CD8-positive, alpha-beta memory T cell (primary cell): Measurements from ENCODE around the gene PDCD1. TPM values are rescaled to one million over a fixed set of nuclear protein-coding genes. Genes with fewer than 3 reads are reported as not detected.

Source experiments
- CTCF ChIA-PET: fragments of 350-600 bp; sonication (Branson Sonifier 250); formaldehyde crosslinking; loops from one replicate; lab custom pipeline; 2021; ENCODE audit warnings: antibody characterized with exemption; lab: Charles Lee
- POLR2A ChIA-PET: fragments of 350-600 bp; sonication (Branson Sonifier 250); formaldehyde crosslinking; loops from one replicate; lab custom pipeline; 2021; ENCODE audit warnings: antibody characterized with exemption; lab: Charles Lee
- DNase-seq, 5 donors: peaks; one replicate each; pipeline versions ENCODE4 v3.0.0 to v3.0.0-alpha.2; 2020 to 2022; ENCODE audit warnings: mixed read lengths in 1 of 5
- H3K27ac ChIP-seq: one replicate; pipeline ENCODE4 v1.7.0; 2013; ENCODE audit warnings: low read depth, mild to moderate bottlenecking, low read length, moderate library complexity
- H3K27me3 ChIP-seq: 2 replicates; pipeline ENCODE4 v1.7.0; 2013; ENCODE audit warnings: low read length, mild to moderate bottlenecking; ENCODE audit not compliant: insufficient read depth, poor library complexity, severe bottlenecking
- H3K36me3 ChIP-seq: 2 replicates; pipeline ENCODE4 v1.7.0; 2013; ENCODE audit warnings: mild to moderate bottlenecking, low read length, moderate library complexity; ENCODE audit not compliant: insufficient read depth
- H3K4me1 ChIP-seq: 2 replicates; pipeline ENCODE4 v1.7.0; 2013; ENCODE audit warnings: mild to moderate bottlenecking, low read length, moderate library complexity; ENCODE audit not compliant: insufficient read depth
- H3K4me3 ChIP-seq: 2 replicates; pipeline ENCODE4 v1.7.0; 2013; ENCODE audit warnings: mild to moderate bottlenecking, low read length
- H3K9me3 ChIP-seq: 2 replicates; pipeline ENCODE4 v1.7.0; 2013; ENCODE audit warnings: mild to moderate bottlenecking, low read length
- H3K27ac Mint-ChIP-seq, 8 donors: one replicate each; pipeline ENCODE4 v1.8.0; 2020 to 2021; ENCODE audit warnings: mixed read lengths in 8 of 8, mild to moderate bottlenecking in 6 of 8, inconsistent platforms in 3 of 8, moderate library complexity in 3 of 8
- H3K27me3 Mint-ChIP-seq, 2 donors: one replicate each; pipeline ENCODE4 v1.8.0; 2020 to 2021; ENCODE audit warnings: mixed read lengths in 2 of 2, mild to moderate bottlenecking in 1 of 2, moderate library complexity in 1 of 2
- H3K36me3 Mint-ChIP-seq, 3 donors: one replicate each; pipeline ENCODE4 v1.8.0; 2020 to 2021; ENCODE audit warnings: mixed read lengths in 3 of 3, inconsistent platforms in 1 of 3, mild to moderate bottlenecking in 1 of 3
- H3K4me1 Mint-ChIP-seq, 3 donors: one replicate each; pipeline ENCODE4 v1.8.0; 2020 to 2021; ENCODE audit warnings: mixed read lengths in 3 of 3, inconsistent platforms in 1 of 3, mild to moderate bottlenecking in 1 of 3
- H3K4me3 Mint-ChIP-seq, 7 donors: one replicate each; pipeline ENCODE4 v1.8.0; 2020 to 2021; ENCODE audit warnings: mixed read lengths in 7 of 7, mild to moderate bottlenecking in 6 of 7, moderate library complexity in 4 of 7, inconsistent platforms in 2 of 7
- H3K9me3 Mint-ChIP-seq, 5 donors: one replicate each; pipeline ENCODE4 v1.8.0; 2020 to 2022; ENCODE audit warnings: mixed read lengths in 5 of 5, mild to moderate bottlenecking in 3 of 5, moderate library complexity in 2 of 5, inconsistent platforms in 1 of 5
- polyA plus RNA-seq: library from polyadenylated mRNA; unstranded; fragments of 300-500 nt; fragmentation: Illumina TruSeq; gene quantifications from one replicate; pipeline ENCODE4 v1.2.3, GENCODE V29; 2021
- total RNA-seq, 2 experiments: library from RNA; stranded (reverse); gene quantifications; one replicate each; pipeline ENCODE4 v1.2.3, GENCODE V29; 2021

PDCD1 gene
- total and polyA plus RNA-seq, 3 experiments from 2014 or later = 34.3 to 41.8 (median 39.3) TPM

- peak overlapping the region; percentile 86 to 100 (median 96) for H3K27ac Mint-ChIP-seq
Observed at GRCh38 chr2:241868661-241869081, 10.0 kb upstream of the PDCD1 start.

GRCh38 chr2:241867776-241868420 is 9.2 kb upstream of the PDCD1 start:
- Mint-ChIP-seq H3K27ac (peak overlapping the region; percentile 86 to 100 (median 96)), H3K4me3 (peak overlapping the region; percentile 65 to 87 (median 78)), H3K36me3 (peaks cover 0 to 4% (median 0%) of the 10 kb centered on the region in 3 donors), H3K9me3 (peaks cover 0 to 2% (median 0%) of the 10 kb centered on the region in 5 donors), H3K4me1 (peaks cover 66 to 89% (median 69%) of the 10 kb centered on the region in 3 donors), H3K27me3 (peaks cover 0 to 7% of the 10 kb centered on the region in 2 donors)
- peak overlapping the region; percentile 74 for H3K27ac ChIP-seq
- H3K4me3 ChIP-seq = peak overlapping the region; percentile 40
- CTCF ChIA-PET = interaction anchor here (0.8 to 3.7 kb wide), 8 partner anchors 10 to 143 kb away, joined by 3 to 35 read pairs (median 6); partner anchors contain the start of genes D2HGDH and PDCD1
- no peaks in the 10 kb centered on the region for H3K9me3 ChIP-seq
- no peaks in the 10 kb centered on the region for H3K27me3 ChIP-seq
- POLR2A ChIA-PET = interaction anchor here (0.6 to 2.6 kb wide), 7 partner anchors 9 to 180 kb away, joined by 3 to 30 read pairs (median 14); partner anchors contain the start of genes ING5 and PDCD1
- peak; percentile 64 to 87 (median 69) for DNase-seq
- peaks cover 94% of the 10 kb centered on the region for H3K4me1 ChIP-seq
- no peaks in the 10 kb centered on the region for H3K36me3 ChIP-seq

More at GRCh38 chr2:241868661-241869081, 10.0 kb upstream of the PDCD1 start:
- no peaks in the 10 kb centered on the region for H3K27me3 ChIP-seq
- peak overlapping the region; percentile 40 for H3K4me3 ChIP-seq
- Mint-ChIP-seq H3K36me3 (peaks cover 0 to 4% (median 0%) of the 10 kb centered on the region in 3 donors), H3K9me3 (peaks cover 0 to 2% (median 0%) of the 10 kb centered on the region in 5 donors), H3K4me1 (peaks cover 61 to 84% (median 61%) of the 10 kb centered on the region in 3 donors), H3K4me3 (peak overlapping the region; percentile 65 to 87 (median 78)), H3K27me3 (peaks cover 0 to 7% of the 10 kb centered on the region in 2 donors)
- H3K4me1 ChIP-seq = peaks cover 87% of the 10 kb centered on the region
- DNase-seq = peak in 4 of 5 donors; percentile 33 to 74 (median 58)
- POLR2A ChIA-PET = interaction anchor here (0.9 to 2.6 kb wide), 7 partner anchors 9 to 181 kb away, joined by 3 to 30 read pairs (median 14); partner anchors contain the start of genes ING5 and PDCD1
- H3K27ac ChIP-seq = peak overlapping the region; percentile 74
- no peaks in the 10 kb centered on the region for H3K36me3 ChIP-seq
- CTCF ChIA-PET = interaction anchor here (0.8 to 3.7 kb wide), 8 partner anchors 10 to 134 kb away, joined by 3 to 35 read pairs (median 6); partner anchors contain the start of genes D2HGDH and PDCD1
- no peaks in the 10 kb centered on the region for H3K9me3 ChIP-seq

- CTCF ChIA-PET = interaction anchor here (0.8 to 3.7 kb wide), 6 partner anchors 9 to 142 kb away, joined by 3 to 35 read pairs (median 10); partner anchors contain the start of genes D2HGDH and PDCD1
- H3K4me3 Mint-ChIP-seq = peak overlapping the region; percentile 65 to 87 (median 78)
- H3K9me3 Mint-ChIP-seq = peaks cover 0 to 2% (median 0%) of the 10 kb centered on the region in 5 donors
- Histone ChIP-seq H3K9me3 (no peaks in the 10 kb centered on the region), H3K36me3 (no peaks in the 10 kb centered on the region), H3K4me3 (peak overlapping the region; percentile 40), H3K27ac (peak overlapping the region; percentile 74), H3K4me1 (peaks cover 93% of the 10 kb centered on the region), H3K27me3 (no peaks in the 10 kb centered on the region)
- H3K36me3 Mint-ChIP-seq = peaks cover 0 to 4% (median 0%) of the 10 kb centered on the region in 3 donors
- H3K27ac Mint-ChIP-seq = peak overlapping the region; percentile 86 to 100 (median 96)
- peaks cover 0 to 7% of the 10 kb centered on the region in 2 donors for H3K27me3 Mint-ChIP-seq
- no peak for DNase-seq
- POLR2A ChIA-PET = interaction anchor here (0.6 to 2.6 kb wide), 5 partner anchors 8 to 167 kb away, joined by 3 to 30 read pairs (median 14); partner anchors contain the start of genes ING5 and PDCD1
- H3K4me1 Mint-ChIP-seq = peaks cover 67 to 89% (median 78%) of the 10 kb centered on the region in 3 donors
Observed at GRCh38 chr2:241866790-241867645, 8.3 kb upstream of the PDCD1 start.

GRCh38 chr2:241865957-241866789 is 7.5 kb upstream of the PDCD1 start:
- Mint-ChIP-seq H3K4me1 (peaks cover 73 to 89% (median 83%) of the 10 kb centered on the region in 3 donors), H3K9me3 (peaks cover 0 to 2% (median 0%) of the 10 kb centered on the region in 5 donors), H3K4me3 (peak overlapping the region; percentile 23 to 87 (median 70)), H3K27ac (peak overlapping the region; percentile 66 to 97 (median 94)), H3K27me3 (peaks cover 0 to 7% of the 10 kb centered on the region in 2 donors), H3K36me3 (peaks cover 0 to 4% (median 0%) of the 10 kb centered on the region in 3 donors)
- H3K27me3 ChIP-seq = no peaks in the 10 kb centered on the region
- H3K4me3 ChIP-seq = no peak overlapping the region
- no peaks in the 10 kb centered on the region for H3K9me3 ChIP-seq
- POLR2A ChIA-PET = interaction anchor here (0.6 to 1.0 kb wide), 2 partner anchors 103 to 508 kb away, joined by 3 to 5 read pairs; no protein-coding TSS in a partner anchor
- no peaks in the 10 kb centered on the region for H3K36me3 ChIP-seq
- H3K4me1 ChIP-seq = peaks cover 93% of the 10 kb centered on the region
- CTCF ChIA-PET = interaction anchor here (0.8 to 3.7 kb wide), 2 partner anchors 12 to 132 kb away, joined by 3 to 35 read pairs; no protein-coding TSS in a partner anchor
- H3K27ac ChIP-seq = no peak overlapping the region
- no peak for DNase-seq

GRCh38 chr2:241865416-241865956 is 6.8 kb upstream of the PDCD1 start:
- peak overlapping the region; percentile 66 to 97 (median 92) for H3K27ac Mint-ChIP-seq
- H3K4me3 ChIP-seq = no peak overlapping the region
- H3K27me3 ChIP-seq = no peaks in the 10 kb centered on the region
- no peak for DNase-seq
- H3K9me3 ChIP-seq = no peaks in the 10 kb centered on the region
- H3K4me1 Mint-ChIP-seq = peaks cover 69 to 89% (median 81%) of the 10 kb centered on the region in 3 donors
- peak overlapping the region; percentile 25 to 75 (median 70) for H3K4me3 Mint-ChIP-seq
- peaks cover 93% of the 10 kb centered on the region for H3K4me1 ChIP-seq
- H3K9me3 Mint-ChIP-seq = peaks cover 0 to 2% (median 0%) of the 10 kb centered on the region in 5 donors
- ChIA-PET POLR2A (interaction anchor here (0.6 kb wide), 1 partner anchor 507 kb away, joined by 5 read pairs; no protein-coding TSS in a partner anchor), CTCF (no interaction called here)
- H3K27ac ChIP-seq = no peak overlapping the region
- H3K36me3 ChIP-seq = no peaks in the 10 kb centered on the region
- peaks cover 0 to 4% (median 0%) of the 10 kb centered on the region in 3 donors for H3K36me3 Mint-ChIP-seq
- H3K27me3 Mint-ChIP-seq = peaks cover 0 to 4% of the 10 kb centered on the region in 2 donors

- ChIA-PET CTCF (no interaction called here), POLR2A (no interaction called here)
- Histone ChIP-seq H3K27me3 (no peaks in the 10 kb centered on the region), H3K4me1 (peaks cover 93% of the 10 kb centered on the region), H3K4me3 (no peak overlapping the region), H3K27ac (no peak overlapping the region), H3K9me3 (no peaks in the 10 kb centered on the region), H3K36me3 (no peaks in the 10 kb centered on the region)
- peaks cover 0 to 4% (median 0%) of the 10 kb centered on the region in 3 donors for H3K36me3 Mint-ChIP-seq
- H3K27ac Mint-ChIP-seq = peak overlapping the region; percentile 66 to 98 (median 90)
- peak overlapping the region in 6 of 7 donors; percentile 5 to 73 (median 68) for H3K4me3 Mint-ChIP-seq
- H3K4me1 Mint-ChIP-seq = peaks cover 72 to 94% (median 83%) of the 10 kb centered on the region in 3 donors
- H3K9me3 Mint-ChIP-seq = peaks cover 0 to 2% (median 0%) of the 10 kb centered on the region in 5 donors
- H3K27me3 Mint-ChIP-seq = peaks cover 0 to 4% of the 10 kb centered on the region in 2 donors
- DNase-seq = no peak
Observed at GRCh38 chr2:241864850-241865213, 6.1 kb upstream of the PDCD1 start.
